Parathyroid adenoma (tissue), 2 donors: ENCODE measurements around the gene GLI3.

ENCODE experiments used
- H2AFZ ChIP-seq: fragments of 300-600 bp; sonication (generic); one replicate; pipeline ENCODE4 v1.7.0; 2017; ENCODE audit warnings: antibody characterized with exemption, mild to moderate bottlenecking
- H3K27ac ChIP-seq: fragments of 300-600 bp; sonication (generic); one replicate; pipeline ENCODE4 v1.7.0; 2017
- H3K27me3 ChIP-seq: fragments of 300-600 bp; sonication (generic); one replicate; pipeline ENCODE4 v1.7.0; 2017; ENCODE audit warnings: low read length; ENCODE audit not compliant: control insufficient read depth, insufficient read depth
- H3K36me3 ChIP-seq: fragments of 300-600 bp; sonication (generic); one replicate; pipeline ENCODE4 v1.7.0; 2017; ENCODE audit warnings: low read length; ENCODE audit not compliant: control insufficient read depth, insufficient read depth
- H3K4me1 ChIP-seq: fragments of 300-600 bp; sonication (generic); one replicate; pipeline ENCODE4 v1.7.0; 2017; ENCODE audit warnings: control low read depth
- H3K4me2 ChIP-seq: fragments of 300-600 bp; sonication (generic); one replicate; pipeline ENCODE4 v1.7.0; 2017; ENCODE audit warnings: low read length
- H3K4me3 ChIP-seq: fragments of 300-600 bp; sonication (generic); one replicate; pipeline ENCODE4 v1.7.0; 2017; ENCODE audit warnings: low read depth, low read length
- H3K79me2 ChIP-seq: fragments of 300-600 bp; sonication (generic); one replicate; pipeline ENCODE4 v1.7.0; 2017; ENCODE audit warnings: control low read depth
- H3K9ac ChIP-seq: fragments of 300-600 bp; sonication (generic); one replicate; pipeline ENCODE4 v1.7.0; 2017; ENCODE audit warnings: mild to moderate bottlenecking
- H3K9me3 ChIP-seq: fragments of 300-600 bp; sonication (generic); one replicate; pipeline ENCODE4 v1.7.0; 2017; ENCODE audit warnings: low read length; ENCODE audit not compliant: control insufficient read depth
- CTCF ChIP-seq: fragments of 300-600 bp; sonication (generic); IDR thresholded peaks from one replicate; pipeline ENCODE4 v1.7.0; 2017; ENCODE audit warnings: antibody characterized with exemption, mild to moderate bottlenecking
- donor health status: primary hyperparathyroidism.

The GLI3 gene

DNA sequence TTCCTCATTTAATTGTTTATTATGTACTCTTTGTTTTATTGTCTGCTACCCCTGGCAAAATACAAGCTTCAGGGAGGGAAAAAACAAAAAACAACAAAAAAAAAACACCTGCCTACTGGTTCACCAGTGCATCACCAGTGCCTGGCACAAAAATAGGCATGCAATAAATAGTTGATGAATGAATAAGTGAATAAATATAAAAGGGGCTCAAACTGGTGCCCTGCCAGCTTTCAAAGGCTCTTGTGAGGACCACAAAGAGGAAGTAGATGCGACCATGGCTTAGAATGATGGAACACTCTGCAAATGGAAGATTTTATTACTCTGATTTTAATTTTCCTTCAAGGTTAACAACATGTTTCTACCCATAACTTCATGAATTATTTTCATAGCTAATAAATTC is 321.1 kb downstream of the GLI3 start:
- Histone ChIP-seq H3K4me1 (no peaks in the 10 kb centered on the region), H3K27me3 (no peaks in the 10 kb centered on the region), H3K9me3 (no peaks in the 10 kb centered on the region), H3K4me2 (no peak overlapping the region), H3K36me3 (no peaks in the 10 kb centered on the region), H3K4me3 (no peak overlapping the region), H3K9ac (no peak overlapping the region), H3K27ac (no peak overlapping the region), H2AFZ (no peak overlapping the region), H3K79me2 (no peaks in the 10 kb centered on the region)
- no peak for TF ChIP-seq CTCF

- no peak overlapping the region for H3K27ac ChIP-seq
- H3K9me3 ChIP-seq: no peaks in the 10 kb centered on the region
- H3K9ac ChIP-seq: no peak overlapping the region
- H3K4me3 ChIP-seq: no peak overlapping the region
- TF ChIP-seq CTCF: no peak
- H3K36me3 ChIP-seq: no peaks in the 10 kb centered on the region
- H3K79me2 ChIP-seq: no peaks in the 10 kb centered on the region
- no peak overlapping the region for H3K4me2 ChIP-seq
- no peaks in the 10 kb centered on the region for H3K4me1 ChIP-seq
- H2AFZ ChIP-seq: no peak overlapping the region
- no peaks in the 10 kb centered on the region for H3K27me3 ChIP-seq
Measured at GRCh38 chr7:41912851-41913567, 324.0 kb downstream of the GLI3 start.

GRCh38 chr7:41912426-41912825 is 324.6 kb downstream of the GLI3 start:
- H2AFZ ChIP-seq: no peak overlapping the region
- H3K4me2 ChIP-seq: no peak overlapping the region
- H3K27me3 ChIP-seq: no peaks in the 10 kb centered on the region
- no peaks in the 10 kb centered on the region for H3K79me2 ChIP-seq
- H3K4me1 ChIP-seq: no peaks in the 10 kb centered on the region
- no peak overlapping the region for H3K4me3 ChIP-seq
- no peak overlapping the region for H3K27ac ChIP-seq
- H3K9me3 ChIP-seq: no peaks in the 10 kb centered on the region
- H3K36me3 ChIP-seq: no peaks in the 10 kb centered on the region
- TF ChIP-seq CTCF: no peak
- H3K9ac ChIP-seq: no peak overlapping the region

DNA sequence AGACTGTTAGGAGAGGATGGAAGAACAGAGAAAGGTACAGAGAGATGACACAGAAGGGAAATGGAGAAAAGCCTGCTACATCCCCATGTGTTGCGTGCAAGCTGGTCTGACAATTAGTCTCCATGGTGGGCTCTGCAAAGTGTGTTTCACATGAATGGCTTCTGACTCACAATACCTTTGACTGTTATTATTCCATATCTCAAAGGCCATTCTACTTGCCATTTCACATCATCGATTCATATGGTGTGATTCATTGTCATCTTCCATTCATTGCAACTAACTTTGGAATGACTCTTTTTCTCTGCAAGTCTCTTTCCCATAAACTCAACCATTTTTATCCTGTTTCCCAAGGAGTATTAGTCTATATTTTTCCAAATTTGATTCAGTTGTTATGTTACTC is 325.2 kb downstream of the GLI3 start:
- Histone ChIP-seq H3K27ac (no peak overlapping the region), H3K4me1 (no peaks in the 10 kb centered on the region), H3K4me3 (no peak overlapping the region), H2AFZ (no peak overlapping the region), H3K27me3 (no peaks in the 10 kb centered on the region), H3K4me2 (no peak overlapping the region), H3K9me3 (no peaks in the 10 kb centered on the region), H3K79me2 (no peaks in the 10 kb centered on the region), H3K9ac (no peak overlapping the region), H3K36me3 (no peaks in the 10 kb centered on the region)
- TF ChIP-seq CTCF: no peak
